ENCODE measurements around the gene TXNIP. TPM values are rescaled to one million over a fixed set of nuclear protein-coding genes. Genes with fewer than 3 reads are reported as not detected.
A peak's percentile ranks its signal among the peaks of the same experiment; 100 is the strongest.

TXNIP gene
- total RNA-seq, 1 experiment from 2014 or later = 27.3 TPM

DNA sequence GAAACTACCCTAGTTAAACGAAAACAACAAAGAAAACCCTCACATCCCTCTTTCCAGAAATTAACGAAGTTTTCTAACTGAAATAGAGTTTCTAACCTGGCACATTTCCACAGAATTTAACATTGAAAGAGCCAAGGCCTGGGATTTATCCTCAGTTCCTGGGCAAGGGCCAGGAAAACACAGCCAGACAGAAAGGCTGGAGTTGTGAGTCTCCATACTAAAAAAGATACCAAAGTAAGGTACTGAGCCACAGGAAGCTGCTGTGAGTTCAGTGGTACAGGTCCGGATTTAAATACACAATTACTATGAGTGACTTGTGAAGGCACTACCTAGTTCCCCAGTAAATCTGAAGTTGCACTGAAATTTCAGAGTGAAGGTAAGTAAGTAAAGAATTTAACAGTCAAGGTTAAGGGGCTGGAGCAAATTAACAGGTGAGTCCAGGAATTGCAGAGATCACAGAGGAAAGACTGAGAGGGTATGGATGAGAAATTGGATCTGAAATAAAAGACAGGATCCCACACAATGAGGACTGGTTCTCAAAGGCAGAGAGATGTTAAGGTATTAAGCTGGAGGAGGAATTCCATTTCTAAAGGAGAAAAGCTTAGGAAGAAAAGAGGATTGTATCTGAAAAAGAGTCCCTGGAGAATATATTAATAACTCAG is 39.5 kb downstream of the TXNIP start:
- H3K36me3 ChIP-seq (ENCODE audit: insufficient read depth, low read length, poor library complexity, severe bottlenecking) = no peaks in the 10 kb centered on the region
- peak overlapping the region; percentile 90 for H3K27ac ChIP-seq (ENCODE audit: low read depth, low read length, poor library complexity, severe bottlenecking)
- H3K4me1 ChIP-seq (ENCODE audit: insufficient read depth, low read length, poor library complexity, severe bottlenecking) = peaks cover 42% of the 10 kb centered on the region
- DNase-seq (ENCODE audit: low spot score) = no peak
- ChIA-PET POLR2A (ENCODE audit: low non-redundant PET) (interaction anchor here (0.7 kb wide), 1 partner anchor 38 kb away, joined by 4 read pairs; no protein-coding TSS in a partner anchor), CTCF (interaction anchor here (0.7 kb wide), 1 partner anchor 64 kb away, joined by 3 read pairs; no protein-coding TSS in a partner anchor)
- BruUV-seq (replicated peaks) = TSS peak; percentile 56
- peak overlapping the region; percentile 69 for H3K4me3 ChIP-seq (ENCODE audit: low read depth, low read length, poor library complexity, severe bottlenecking)
- H3K9me3 ChIP-seq (ENCODE audit: low read depth, low read length, poor library complexity, severe bottlenecking) = no peaks in the 10 kb centered on the region
- intact Hi-C loops (cut with micrococcal nuclease; ENCODE audit: unreplicated experiment) = loop anchor here (5.0 kb wide), 1 partner anchor 100 kb away; the partner anchor contains the start of gene PIAS3
- H3K27me3 ChIP-seq (replicated peaks; ENCODE audit: insufficient read depth, low read depth, low read length, poor library complexity) = no peaks in the 10 kb centered on the region
- TF ChIP-seq, protein P1, sequence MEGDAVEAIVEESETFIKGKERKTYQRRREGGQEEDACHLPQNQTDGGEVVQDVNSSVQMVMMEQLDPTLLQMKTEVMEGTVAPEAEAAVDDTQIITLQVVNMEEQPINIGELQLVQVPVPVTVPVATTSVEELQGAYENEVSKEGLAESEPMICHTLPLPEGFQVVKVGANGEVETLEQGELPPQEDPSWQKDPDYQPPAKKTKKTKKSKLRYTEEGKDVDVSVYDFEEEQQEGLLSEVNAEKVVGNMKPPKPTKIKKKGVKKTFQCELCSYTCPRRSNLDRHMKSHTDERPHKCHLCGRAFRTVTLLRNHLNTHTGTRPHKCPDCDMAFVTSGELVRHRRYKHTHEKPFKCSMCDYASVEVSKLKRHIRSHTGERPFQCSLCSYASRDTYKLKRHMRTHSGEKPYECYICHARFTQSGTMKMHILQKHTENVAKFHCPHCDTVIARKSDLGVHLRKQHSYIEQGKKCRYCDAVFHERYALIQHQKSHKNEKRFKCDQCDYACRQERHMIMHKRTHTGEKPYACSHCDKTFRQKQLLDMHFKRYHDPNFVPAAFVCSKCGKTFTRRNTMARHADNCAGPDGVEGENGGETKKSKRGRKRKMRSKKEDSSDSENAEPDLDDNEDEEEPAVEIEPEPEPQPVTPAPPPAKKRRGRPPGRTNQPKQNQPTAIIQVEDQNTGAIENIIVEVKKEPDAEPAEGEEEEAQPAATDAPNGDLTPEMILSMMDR (conservative IDR thresholded peaks at IDR 0.05; ENCODE audit: low read depth, low read length) = no peak
- no peak for TF ChIP-seq EZH2 (IDR thresholded peaks at IDR 0.05; ENCODE audit: borderline replicate concordance, low read depth, low read length, poor library complexity, severe bottlenecking)

DNA sequence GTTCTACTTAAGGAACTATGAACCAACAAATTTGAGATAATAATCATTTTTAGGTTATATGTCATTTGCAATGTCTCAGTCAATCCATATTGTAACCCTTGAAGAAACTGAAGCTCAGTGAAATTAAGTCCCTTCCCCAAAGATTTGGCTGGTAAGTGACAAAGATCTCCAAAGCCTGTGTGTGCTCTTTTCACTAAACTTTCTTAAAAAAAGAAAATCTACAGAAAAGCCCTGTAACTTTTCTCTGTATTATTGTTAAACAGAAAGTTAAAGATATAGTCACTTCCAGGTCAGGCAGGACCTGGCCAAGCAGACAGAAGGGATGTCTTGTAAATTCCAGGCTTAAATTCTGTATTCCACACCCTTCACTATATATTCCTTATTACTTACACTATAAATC is 40.0 kb downstream of the TXNIP start:
- intact Hi-C loops (cut with micrococcal nuclease; ENCODE audit: unreplicated experiment) = loop anchor here (5.0 kb wide), 1 partner anchor 99 kb away; the partner anchor contains the start of gene PIAS3
- no peaks in the 10 kb centered on the region for H3K27me3 ChIP-seq (replicated peaks; ENCODE audit: insufficient read depth, low read depth, low read length, poor library complexity)
- H3K9me3 ChIP-seq (ENCODE audit: low read depth, low read length, poor library complexity, severe bottlenecking) = no peaks in the 10 kb centered on the region
- peaks cover 42% of the 10 kb centered on the region for H3K4me1 ChIP-seq (ENCODE audit: insufficient read depth, low read length, poor library complexity, severe bottlenecking)
- BruUV-seq (replicated peaks) = no TSS peak
- peak overlapping the region; percentile 69 for H3K4me3 ChIP-seq (ENCODE audit: low read depth, low read length, poor library complexity, severe bottlenecking)
- ChIA-PET POLR2A (ENCODE audit: low non-redundant PET) (no interaction called here), CTCF (no interaction called here)
- H3K27ac ChIP-seq (ENCODE audit: low read depth, low read length, poor library complexity, severe bottlenecking) = peak overlapping the region; percentile 90
- DNase-seq (ENCODE audit: low spot score) = no peak
- no peaks in the 10 kb centered on the region for H3K36me3 ChIP-seq (ENCODE audit: insufficient read depth, low read length, poor library complexity, severe bottlenecking)
- TF ChIP-seq EZH2 (IDR thresholded peaks at IDR 0.05; ENCODE audit: borderline replicate concordance, low read depth, low read length, poor library complexity, severe bottlenecking) = no peak
- TF ChIP-seq, protein P1 (conservative IDR thresholded peaks at IDR 0.05; ENCODE audit: low read depth, low read length) = no peak

DNA sequence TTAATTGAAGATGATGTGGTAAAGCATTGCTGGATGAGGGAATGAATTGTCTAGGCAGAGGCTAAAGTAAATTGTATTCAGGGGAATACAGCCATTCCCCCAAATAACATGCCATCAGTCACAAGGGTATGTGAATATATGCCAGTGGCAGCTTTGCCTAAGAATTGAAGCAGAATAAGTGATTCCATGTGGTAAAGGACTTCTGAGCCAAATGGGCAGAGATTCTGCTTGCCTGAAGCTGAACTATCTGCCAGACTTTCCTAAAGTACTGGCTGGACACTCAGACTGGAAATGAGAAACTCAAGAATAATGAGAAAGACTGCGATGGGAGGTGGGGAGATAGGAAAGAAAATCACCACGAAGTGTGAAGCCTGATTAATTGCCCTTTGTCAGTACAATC is 40.9 kb downstream of the TXNIP start:
- Histone ChIP-seq H3K27ac (ENCODE audit: low read depth, low read length, poor library complexity, severe bottlenecking) (no peak overlapping the region), H3K9me3 (ENCODE audit: low read depth, low read length, poor library complexity, severe bottlenecking) (no peaks in the 10 kb centered on the region), H3K4me1 (ENCODE audit: insufficient read depth, low read length, poor library complexity, severe bottlenecking) (peaks cover 42% of the 10 kb centered on the region), H3K36me3 (ENCODE audit: insufficient read depth, low read length, poor library complexity, severe bottlenecking) (no peaks in the 10 kb centered on the region), H3K4me3 (ENCODE audit: low read depth, low read length, poor library complexity, severe bottlenecking) (peak overlapping the region; percentile 69), H3K27me3 (replicated peaks; ENCODE audit: insufficient read depth, low read depth, low read length, poor library complexity) (no peaks in the 10 kb centered on the region)
- TF ChIP-seq, protein P1 (conservative IDR thresholded peaks at IDR 0.05; ENCODE audit: low read depth, low read length) = no peak
- TF ChIP-seq EZH2 (IDR thresholded peaks at IDR 0.05; ENCODE audit: borderline replicate concordance, low read depth, low read length, poor library complexity, severe bottlenecking) = no peak
- ChIA-PET POLR2A (ENCODE audit: low non-redundant PET) (no interaction called here), CTCF (interaction anchor here (1.3 kb wide), 1 partner anchor 64 kb away, joined by 3 read pairs; no protein-coding TSS in a partner anchor)
- BruUV-seq (replicated peaks) = no TSS peak
- DNase-seq (ENCODE audit: low spot score) = no peak
- intact Hi-C loops (cut with micrococcal nuclease; ENCODE audit: unreplicated experiment) = loop anchor here (5.0 kb wide), 1 partner anchor 98 kb away; the partner anchor contains the start of gene PIAS3
